HG03457 (cell line): Measurements from ENCODE around the gene EIF2D.
"Not testable (repeated sequence)": the region's sequence is repeated elsewhere in the genome, so short reads cannot be mapped to it uniquely, and the experiment has no call there.

Experiments
- ATAC-seq: cut with Tn5 transposase; IDR thresholded peaks from one replicate; pipeline ENCODE4 v1.9.1; 2021; ENCODE audit warnings: moderate number of reproducible peaks; ENCODE audit not compliant: unreplicated experiment

EIF2D gene, protein sequence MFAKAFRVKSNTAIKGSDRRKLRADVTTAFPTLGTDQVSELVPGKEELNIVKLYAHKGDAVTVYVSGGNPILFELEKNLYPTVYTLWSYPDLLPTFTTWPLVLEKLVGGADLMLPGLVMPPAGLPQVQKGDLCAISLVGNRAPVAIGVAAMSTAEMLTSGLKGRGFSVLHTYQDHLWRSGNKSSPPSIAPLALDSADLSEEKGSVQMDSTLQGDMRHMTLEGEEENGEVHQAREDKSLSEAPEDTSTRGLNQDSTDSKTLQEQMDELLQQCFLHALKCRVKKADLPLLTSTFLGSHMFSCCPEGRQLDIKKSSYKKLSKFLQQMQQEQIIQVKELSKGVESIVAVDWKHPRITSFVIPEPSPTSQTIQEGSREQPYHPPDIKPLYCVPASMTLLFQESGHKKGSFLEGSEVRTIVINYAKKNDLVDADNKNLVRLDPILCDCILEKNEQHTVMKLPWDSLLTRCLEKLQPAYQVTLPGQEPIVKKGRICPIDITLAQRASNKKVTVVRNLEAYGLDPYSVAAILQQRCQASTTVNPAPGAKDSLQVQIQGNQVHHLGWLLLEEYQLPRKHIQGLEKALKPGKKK

DNA sequence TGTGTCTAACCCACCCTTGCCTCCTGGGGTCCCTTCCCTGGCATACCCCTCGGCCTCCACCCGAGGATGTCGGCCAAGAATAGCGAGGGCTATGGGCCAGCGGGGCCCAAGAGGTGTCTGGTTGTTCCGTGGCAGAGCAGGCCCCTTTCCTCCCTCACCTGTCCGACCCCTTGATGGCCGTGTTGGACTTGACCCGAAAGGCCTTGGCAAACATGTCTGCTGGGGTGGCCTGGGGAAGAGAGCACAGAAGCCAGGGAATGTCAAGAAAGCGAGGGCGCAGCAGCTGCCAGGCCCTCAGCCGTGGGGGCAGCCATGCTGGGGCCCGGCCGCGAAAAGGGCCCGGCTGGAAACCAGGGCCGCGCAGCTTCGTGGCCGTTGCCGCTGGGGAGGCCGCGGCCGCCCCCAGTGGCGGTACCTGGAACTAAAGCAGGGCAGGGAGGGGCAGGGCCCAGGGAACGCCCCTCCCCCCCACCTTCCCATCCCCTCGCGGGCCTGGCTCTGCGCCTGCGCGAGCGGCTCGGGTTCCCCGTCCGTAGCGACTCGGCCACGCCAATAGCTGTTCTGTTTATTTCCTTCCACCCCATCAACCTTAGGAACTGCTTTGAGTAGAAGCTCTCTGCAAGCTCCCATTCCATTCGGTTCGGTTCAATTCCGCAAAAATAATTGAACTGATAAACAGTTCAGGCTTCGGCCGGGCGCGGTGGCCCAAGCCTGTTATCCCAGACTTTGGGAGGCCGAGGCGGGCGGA lies at the start of gene EIF2D:
EIF2D (minus strand) TSS at position 337 of the 748 bp plus-strand sequence; CDS start at position 214, 123 bp downstream.
- ATAC-seq: peak; percentile 71

DNA sequence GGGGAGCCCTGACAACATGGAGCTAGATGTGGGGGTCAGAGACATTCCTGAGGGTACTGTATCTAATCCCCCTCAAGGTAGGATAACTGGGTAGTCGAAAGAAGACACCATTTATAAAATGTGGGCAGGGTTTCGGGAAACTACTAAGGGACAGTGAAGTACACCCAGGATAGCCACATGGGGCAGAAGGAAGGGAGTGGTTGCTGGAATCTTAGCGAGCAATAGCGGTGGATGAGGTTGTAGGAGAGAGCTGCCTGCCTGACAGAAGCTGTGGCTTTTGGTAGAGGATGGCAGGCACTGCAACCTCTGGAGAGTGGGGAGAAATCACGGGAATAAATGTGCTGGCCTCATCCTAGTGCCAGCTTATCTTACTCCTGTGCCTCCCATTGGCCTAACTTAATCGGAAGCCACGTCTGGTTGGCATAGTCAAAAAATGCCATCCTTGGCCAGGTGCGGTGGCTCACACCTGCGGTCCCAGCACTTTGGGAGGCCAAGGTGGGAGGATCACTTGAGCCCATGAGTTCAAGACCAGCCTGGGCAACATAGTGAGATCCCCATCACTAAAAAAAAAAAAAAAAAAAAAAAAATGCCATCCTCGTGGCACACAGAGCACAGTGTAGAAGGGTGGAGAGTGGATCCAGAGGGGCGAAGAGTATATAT lies 49.0 kb upstream of the EIF2D start:
- ATAC-seq: no peak

DNA sequence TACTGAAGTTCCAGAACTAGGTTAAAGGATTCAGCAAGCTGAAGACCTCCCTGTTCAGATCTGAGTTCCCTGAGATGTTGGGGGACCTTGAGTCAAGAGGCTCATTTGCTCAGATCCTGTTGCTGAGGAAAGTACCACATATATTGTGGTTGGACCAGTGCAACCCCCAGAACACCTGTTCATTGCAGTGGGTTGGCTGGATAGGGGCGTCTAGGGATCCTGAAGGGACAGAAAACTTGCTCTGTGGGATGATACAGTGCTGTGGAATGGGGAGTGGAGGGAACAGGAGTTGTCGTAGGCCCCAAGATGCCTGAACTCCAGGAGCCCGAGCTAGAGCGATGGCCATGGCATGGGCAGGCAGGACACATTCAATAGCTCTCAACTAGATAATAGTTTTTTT lies 47.9 kb upstream of the EIF2D start:
- no peak for ATAC-seq

DNA sequence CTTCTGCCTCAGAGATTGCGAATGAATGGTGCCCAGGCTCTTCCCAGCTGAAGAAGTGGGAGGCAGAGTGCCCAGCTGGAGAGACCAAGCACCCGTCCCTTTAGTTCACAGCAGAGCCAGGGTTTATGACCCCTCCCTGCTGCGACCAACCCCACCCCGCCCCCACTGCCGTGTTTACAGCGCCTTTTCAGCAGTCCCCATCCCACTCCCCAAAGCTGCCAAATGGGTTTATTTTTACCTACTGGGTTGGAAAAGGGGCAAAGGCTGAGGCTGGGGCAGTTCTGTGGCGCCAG lies 46.7 kb upstream of the EIF2D start:
- ATAC-seq: no peak

DNA sequence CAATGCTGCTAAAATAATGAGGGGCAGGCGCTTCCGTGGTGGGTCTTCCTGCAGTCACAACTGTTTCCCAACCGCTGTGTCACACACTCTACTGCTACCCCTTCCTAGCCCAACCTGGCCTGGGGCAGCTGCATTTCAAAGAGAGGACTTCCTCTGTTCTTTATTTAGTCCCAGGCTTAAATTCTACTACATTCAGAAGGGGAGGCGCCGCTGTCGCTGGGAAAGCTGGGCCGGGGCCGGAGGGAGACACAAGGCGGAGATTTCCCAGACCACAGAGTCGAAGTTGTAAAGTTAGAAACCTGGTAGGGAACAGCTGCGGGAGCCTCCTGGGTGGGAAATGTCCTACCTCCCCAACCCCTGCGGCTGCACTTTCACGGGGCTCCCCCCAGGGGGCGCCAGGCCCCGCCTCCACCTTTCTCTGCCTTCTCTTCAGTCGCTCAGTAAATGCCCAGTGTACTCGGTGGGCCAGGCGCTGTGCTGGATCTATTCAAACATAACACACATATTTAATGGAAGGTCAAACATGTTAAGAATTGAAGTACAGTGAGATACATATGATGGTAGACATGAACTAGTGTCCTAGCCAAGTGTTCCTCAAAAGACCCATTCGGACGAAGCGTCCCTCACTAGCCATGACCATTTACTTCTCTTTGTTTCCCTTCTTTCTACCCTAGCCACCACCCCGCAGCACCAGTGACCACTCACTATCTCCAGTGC lies 46.2 kb upstream of the EIF2D start:
- ATAC-seq: no peak

DNA sequence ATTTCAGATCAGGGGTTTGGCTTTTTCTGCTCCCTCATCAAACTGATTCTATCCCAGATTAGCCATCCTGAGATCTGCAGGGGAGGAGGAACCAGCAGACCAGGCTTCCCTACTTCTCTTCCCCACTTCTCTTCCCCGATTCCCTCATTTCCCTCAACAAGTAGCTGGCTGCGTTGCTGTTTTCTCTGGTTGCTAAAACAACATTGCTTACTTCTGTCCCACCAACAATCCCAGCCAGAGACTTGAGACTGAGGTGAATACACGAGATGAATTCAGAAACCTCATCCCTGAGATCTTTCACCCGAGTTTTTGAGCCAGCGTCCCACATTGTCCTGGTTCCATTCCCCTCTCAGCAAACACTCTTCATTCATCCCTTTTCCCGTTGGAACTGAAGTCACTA lies 45.5 kb upstream of the EIF2D start:
- ATAC-seq: no peak

DNA sequence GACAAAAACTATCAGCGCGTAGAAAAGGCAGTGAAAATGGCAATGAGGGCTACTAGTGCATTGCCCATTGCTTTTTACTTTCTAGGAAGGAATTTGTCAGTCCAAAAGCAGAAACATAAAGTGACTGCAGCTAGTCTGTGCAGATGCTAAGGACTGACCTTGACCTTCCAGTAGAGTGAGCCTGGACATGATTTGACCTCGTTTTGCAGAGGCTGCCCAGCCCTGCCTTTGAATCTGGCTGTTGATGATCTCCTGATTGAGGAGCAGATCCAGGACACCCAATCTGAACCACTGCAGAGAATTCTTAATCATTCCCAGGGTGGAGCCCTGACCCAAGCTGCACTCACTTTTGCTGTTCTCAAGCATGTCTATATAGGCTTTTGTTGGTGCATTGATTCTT lies 44.7 kb upstream of the EIF2D start:
- no peak for ATAC-seq

DNA sequence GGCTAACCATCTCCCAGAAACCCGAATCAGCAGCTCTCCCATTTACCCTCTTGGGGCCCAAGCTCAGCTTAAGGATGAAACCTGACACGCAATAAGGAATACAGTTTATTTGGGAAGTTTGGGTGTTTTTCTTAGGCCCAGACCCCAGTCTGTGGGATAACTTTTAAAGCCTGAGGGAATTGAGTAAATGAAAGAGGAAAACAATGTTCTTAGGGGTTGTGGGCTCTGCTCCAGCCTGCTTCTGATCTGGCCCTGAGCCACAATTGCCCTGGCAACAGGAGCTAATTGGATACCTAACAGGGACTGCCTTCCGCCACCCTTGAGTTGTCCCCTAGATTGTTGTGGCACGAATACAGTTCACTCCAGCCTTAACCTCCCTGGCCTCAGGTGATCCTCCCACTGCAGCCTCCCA lies 43.2 kb upstream of the EIF2D start:
- no peak for ATAC-seq

DNA sequence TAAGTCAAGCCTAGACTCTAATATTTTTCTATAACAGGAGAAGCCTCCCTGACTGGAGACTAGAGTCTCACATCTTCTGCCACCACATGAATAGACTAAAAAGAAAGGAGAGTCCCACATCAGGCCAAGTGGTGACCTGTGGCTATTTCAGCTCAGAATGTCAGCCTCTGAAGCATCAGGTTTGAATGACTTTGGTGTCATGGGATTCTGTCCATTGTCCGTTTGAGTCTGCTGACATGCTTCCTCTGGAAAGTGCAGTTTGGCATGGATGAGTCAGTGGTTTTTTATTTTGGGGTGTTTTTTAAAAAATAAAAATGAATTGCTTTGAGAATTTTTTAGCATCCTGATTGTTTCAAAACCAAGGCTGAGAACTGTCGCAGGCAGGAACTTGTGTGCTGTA lies 42.6 kb upstream of the EIF2D start:
- ATAC-seq: no peak

DNA sequence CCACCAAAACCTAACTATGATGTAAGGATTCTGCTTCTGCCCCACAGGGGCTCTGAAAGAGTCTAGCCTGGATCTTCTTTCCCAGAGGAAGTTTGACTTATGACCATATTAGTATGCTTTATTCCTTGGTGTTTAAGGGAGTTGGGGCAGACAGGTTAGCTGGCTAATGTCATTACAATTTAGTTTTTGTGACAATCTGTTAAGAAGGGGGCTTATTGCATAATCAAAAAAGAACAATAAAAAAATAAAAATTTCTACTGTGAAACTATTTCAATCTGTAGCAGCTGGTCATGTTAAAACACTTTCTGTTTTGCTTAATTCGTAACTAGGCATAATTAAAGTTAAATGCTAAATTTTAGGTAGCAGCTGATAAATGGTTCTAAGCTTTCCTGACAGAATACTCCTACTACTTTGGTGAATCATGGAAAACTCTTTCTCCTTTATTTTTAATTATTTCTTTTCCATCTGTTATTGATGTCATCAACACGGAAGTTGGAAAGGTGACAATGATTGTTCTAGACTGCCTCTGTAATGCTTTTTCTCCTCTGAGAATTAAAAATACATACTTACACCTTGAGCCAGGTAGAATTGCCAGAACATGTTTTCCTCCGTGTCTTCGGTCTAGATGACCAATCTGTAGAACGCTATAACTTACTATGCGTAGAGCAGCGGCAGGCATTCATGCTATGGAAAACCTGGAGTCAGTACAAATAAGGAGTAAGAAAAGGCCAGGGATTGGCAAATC lies 41.6 kb upstream of the EIF2D start:
- ATAC-seq: no peak

DNA sequence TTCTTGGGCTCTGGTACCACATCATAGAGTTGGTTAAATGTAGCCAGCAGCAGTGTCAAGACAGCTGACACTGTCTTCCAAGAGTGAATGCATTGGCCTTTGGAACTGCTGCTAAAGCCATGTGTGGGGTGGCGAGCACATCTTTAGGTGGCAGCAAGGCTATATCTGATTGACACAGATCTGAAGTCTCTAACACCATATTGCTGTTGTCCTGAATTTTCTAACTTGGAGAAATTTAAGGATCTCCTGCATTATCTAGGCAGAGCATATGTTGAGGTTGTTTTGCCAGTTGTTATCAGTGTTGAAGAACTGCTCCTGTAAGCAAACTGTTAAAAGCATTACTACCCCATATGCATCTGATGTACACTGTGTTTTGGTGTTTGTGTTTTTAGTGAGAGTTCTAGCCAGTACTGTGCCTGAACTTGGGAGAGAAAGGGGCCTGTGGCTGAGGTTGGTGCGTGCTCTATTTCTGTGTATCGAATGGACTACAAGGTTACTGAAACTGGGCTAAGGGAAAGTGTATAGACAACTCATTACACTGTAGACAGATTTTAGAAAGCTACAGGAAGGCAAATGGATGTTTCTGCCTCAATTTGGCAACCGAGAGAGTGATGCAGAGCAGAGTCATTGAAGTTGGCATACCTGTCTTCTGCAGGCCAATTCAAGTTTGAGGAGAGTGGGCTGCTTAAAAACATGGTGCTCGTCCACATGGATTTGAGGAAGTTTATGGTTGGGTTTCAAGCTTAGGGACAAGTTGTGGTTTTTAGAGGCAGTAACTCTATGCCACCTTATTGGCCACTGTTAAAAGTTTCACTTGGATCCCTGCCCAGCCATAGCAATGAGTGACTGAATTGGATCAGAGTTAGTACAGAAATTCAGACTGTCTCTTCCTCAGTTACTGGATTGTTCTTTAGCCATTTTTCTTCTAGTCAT lies 40.0 kb upstream of the EIF2D start:
- ATAC-seq: no peak

DNA sequence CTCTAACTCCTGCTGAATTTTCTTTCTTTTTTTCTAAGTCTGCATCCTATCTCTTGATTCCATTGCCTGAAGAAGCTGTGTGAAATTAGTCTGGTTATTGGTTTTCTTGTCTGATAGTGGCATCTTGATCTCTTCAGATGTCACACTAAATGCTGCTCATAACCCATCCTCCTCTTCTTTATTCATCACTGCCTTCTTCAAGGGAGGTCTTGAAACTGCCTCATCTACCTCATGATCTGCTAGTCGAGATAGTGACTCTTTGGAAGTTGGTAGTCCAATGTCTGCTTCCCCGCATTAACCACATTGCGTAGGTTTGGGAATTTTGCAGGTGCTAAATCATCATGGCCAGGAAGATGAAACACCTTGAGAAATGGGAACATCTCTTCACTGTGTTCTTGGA lies 38.7 kb upstream of the EIF2D start:
- ATAC-seq: no peak

DNA sequence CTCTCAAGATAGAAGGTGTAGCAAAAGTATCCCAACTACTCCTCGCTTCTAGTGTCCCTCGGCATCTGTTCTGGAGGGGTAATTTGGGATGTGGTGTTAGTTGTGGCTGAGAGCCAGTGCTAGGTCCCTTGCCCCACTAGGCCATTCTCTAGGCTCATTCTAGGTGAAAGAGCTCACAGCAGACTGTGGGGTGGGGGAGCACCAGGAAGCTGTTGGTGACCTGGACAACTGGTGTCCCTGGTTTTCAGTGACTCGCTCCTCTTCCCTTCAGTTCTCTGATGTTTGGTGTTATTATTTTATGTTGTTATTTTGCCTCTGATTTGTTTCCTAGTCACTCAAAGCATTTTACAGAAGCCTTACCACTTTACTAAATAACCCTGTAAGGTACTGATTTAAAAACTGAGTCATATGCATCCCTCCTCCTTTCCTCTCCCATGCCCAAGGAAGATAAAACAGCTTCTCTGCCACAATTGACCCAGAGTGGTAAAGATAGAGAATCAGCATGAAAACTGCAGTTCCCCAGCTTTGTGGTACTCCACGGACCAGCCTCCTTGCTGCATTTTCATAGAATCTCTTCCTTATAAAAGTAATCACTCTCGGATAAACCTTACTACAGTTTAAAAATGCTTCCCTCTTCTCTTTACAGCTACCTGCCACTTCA lies 37.1 kb upstream of the EIF2D start:
- ATAC-seq: no peak

DNA sequence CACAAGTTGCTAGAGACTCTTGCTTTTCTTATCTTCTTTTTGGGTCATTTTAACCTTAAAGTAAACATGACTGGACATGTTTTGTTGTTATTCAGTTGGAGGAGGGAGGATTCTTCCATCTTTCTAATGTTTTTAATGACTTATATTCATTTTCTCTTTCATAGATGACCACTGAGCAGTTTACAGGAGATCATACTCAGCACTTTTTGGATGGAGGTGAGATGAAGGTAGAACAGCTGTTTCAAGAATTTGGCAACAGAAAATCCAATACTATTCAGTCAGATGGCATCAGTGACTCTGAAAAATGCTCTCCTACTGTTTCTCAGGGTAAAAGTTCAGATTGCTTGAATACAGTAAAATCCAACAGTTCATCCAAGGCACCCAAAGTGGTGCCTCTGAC lies 35.0 kb upstream of the EIF2D start:
- no peak for ATAC-seq

DNA sequence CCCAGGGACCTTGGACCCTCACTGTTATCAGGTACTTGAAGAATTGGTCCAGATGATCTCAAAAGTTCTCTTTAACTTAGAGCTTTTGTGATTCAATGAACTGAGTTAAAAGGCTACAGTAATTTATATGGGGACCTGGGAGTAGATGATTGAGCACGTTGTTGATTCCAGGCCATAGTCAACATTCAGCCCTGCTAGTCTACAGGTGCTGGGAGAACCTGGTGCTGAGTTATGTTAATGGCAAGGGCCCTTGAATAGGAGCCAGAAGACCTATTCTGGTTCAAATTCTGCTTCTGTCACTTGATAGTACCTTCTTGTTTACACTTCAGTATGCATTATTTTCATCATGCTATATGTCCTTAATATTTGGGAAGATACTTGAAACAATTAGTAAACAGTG lies 34.2 kb upstream of the EIF2D start:
- ATAC-seq: no peak

DNA sequence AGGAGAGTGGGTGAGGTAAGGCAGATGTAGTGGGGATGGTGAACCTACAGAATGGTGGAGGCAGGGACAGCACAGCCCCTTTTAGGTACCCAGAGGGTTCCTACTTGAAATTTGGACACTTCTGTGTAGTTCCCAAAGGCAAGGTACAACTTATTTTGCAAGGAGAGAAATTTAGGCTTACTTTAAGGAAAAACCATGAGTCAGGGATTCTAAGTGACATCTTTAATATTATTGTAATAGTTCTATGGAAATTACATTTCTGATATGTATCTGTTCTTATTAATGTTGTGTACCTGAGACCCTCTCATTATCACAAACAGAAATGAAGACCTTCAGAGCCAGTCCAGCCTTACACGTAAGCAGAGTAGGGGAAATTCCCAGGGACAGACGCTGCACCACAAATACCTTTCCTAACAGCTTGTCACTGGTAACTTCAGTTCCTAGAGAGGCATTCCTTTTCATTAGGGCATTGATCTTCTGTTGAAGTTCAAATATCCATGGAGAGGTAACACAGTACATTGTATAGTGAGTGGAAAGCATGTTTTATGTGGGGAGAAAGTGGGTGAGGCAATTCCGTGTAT lies 30.9 kb upstream of the EIF2D start:
- no peak for ATAC-seq

DNA sequence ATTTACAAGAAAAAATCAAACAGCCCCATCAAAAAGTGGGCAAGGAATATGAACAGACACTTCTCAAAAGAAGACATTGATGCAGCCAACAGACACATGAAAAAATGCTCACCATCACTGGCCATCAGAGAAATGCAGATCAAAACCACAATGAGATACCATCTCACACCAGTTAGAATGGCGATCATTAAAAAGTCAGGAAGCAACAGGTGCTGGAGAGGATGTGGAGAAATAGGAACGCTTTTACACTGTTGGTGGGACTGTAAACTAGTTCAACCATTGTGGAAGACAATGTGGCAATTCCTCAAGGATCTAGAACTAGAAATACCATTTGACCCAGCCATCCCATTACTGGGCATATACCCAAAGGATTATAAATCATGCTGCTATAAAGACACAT lies 29.8 kb upstream of the EIF2D start:
- not testable (repeated sequence) for ATAC-seq

DNA sequence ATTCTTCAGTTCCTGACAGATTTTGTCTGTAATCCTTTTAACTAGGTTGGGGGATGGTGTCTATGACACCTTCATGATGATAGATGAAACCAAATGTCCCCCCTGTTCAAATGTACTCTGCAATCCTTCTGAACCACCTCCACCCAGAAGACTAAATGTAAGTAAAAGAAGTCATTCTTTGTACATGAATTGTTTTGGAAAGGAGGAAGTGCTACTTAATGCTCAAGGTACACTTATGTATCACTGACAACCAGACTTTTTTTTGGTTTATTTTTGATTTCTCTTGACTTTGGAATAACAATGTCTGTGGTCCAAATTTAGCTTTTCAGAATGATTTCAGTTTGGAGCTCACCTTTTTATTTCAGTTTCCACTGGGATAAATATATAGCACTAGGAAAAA lies 25.3 kb upstream of the EIF2D start:
- ATAC-seq: no peak
